ENCODE measurements around the gene GTF2F1. TPM values are rescaled to one million over a fixed set of nuclear protein-coding genes. Genes with fewer than 3 reads are reported as not detected.

The GTF2F1 gene
- total RNA-seq, 1 experiment from 2014 or later: 89.4 TPM

- peaks cover 5% of the 10 kb centered on the region; the same call in 1 of the 2 replicates for H3K36me3 ChIP-seq (ENCODE audit: low read depth, low read length)
- H3K4me2 ChIP-seq (ENCODE audit: low read length): no peak overlapping the region
- H3K9me2 ChIP-seq (replicated peaks; ENCODE audit: low read length): no peaks in the 10 kb centered on the region
- H3K9me3 ChIP-seq (ENCODE audit: low read length): no peaks in the 10 kb centered on the region
- peaks cover 19% of the 10 kb centered on the region for H4K20me1 ChIP-seq (ENCODE audit: low read length)
- TF ChIP-seq EZH2 (IDR thresholded peaks at IDR 0.05; ENCODE audit: low read length, unreplicated experiment) (no peak), EZH2phosphoT487 (IDR thresholded peaks at IDR 0.05; ENCODE audit: borderline replicate concordance, low read length) (no peak), CTCF (conservative IDR thresholded peaks at IDR 0.05; ENCODE audit: low read depth, low read length) (no peak)
- ChIA-PET CTCF (no interaction called here), POLR2A (ENCODE audit: unreplicated experiment) (no interaction called here)
- no TSS peak for BruUV-seq (replicated peaks)
- H3F3A ChIP-seq (ENCODE audit: low read length, unreplicated experiment): no peaks in the 10 kb centered on the region
- peaks cover 17% of the 10 kb centered on the region; the same call in 1 of the 2 replicates for H3K4me1 ChIP-seq (ENCODE audit: insufficient read depth, low read length)
- H3K27me3 ChIP-seq (ENCODE audit: low read length): no peaks in the 10 kb centered on the region
- ATAC-seq (no peak), DNase-seq (no peak)
- intact Hi-C loops (cut with micrococcal nuclease): loop anchor here (5.0 kb wide), 1 partner anchor 300 kb away; no protein-coding TSS in a partner anchor
- peaks cover 21% of the 10 kb centered on the region for H3K79me2 ChIP-seq (ENCODE audit: low read length)
- no peak overlapping the region for H3K4me3 ChIP-seq (ENCODE audit: low read length)
- no peak overlapping the region for H3K9ac ChIP-seq (ENCODE audit: low read length)
- no peak overlapping the region for H2AFZ ChIP-seq (ENCODE audit: low read length)
- no peak overlapping the region for H3K27ac ChIP-seq (ENCODE audit: low read length)
Observed at GRCh38 chr19:6427131-6427530, 34.2 kb upstream of the GTF2F1 start.

GRCh38 chr19:6425732-6426620, 33.0 kb upstream of the GTF2F1 start:
- intact Hi-C loops (cut with micrococcal nuclease): loop anchor here (1.0 to 5.0 kb wide), 3 partner anchors 34 to 299 kb away; partner anchors contain the start of gene ALKBH7
- Histone ChIP-seq H3K27ac (ENCODE audit: low read length) (no peak overlapping the region), H3K79me2 (ENCODE audit: low read length) (peaks cover 32% of the 10 kb centered on the region), H3K9ac (ENCODE audit: low read length) (peak overlapping the region; percentile 12; the same call in 1 of the 2 replicates), H4K20me1 (ENCODE audit: low read length) (peaks cover 31% of the 10 kb centered on the region), H3K27me3 (ENCODE audit: low read length) (no peaks in the 10 kb centered on the region), H3K4me3 (ENCODE audit: low read length) (no peak overlapping the region), H3K4me2 (ENCODE audit: low read length) (peak overlapping the region; percentile 4; the same call in 1 of the 2 replicates), H3K9me2 (replicated peaks; ENCODE audit: low read length) (no peaks in the 10 kb centered on the region), H3K36me3 (ENCODE audit: low read depth, low read length) (peaks cover 16% of the 10 kb centered on the region; the same call in 1 of the 2 replicates), H3K4me1 (ENCODE audit: insufficient read depth, low read length) (peaks cover 17% of the 10 kb centered on the region; the same call in 1 of the 2 replicates), H3K9me3 (ENCODE audit: low read length) (no peaks in the 10 kb centered on the region), H3F3A (ENCODE audit: low read length, unreplicated experiment) (no peaks in the 10 kb centered on the region), H2AFZ (ENCODE audit: low read length) (peak overlapping the region; percentile 78)
- TF ChIP-seq EZH2phosphoT487 (IDR thresholded peaks at IDR 0.05; ENCODE audit: borderline replicate concordance, low read length) (no peak), EZH2 (IDR thresholded peaks at IDR 0.05; ENCODE audit: low read length, unreplicated experiment) (no peak), CTCF (conservative IDR thresholded peaks at IDR 0.05; ENCODE audit: low read depth, low read length) (peak; percentile 41; the same call in 1 of the 2 replicates)
- BruUV-seq (replicated peaks): TSS peak; percentile 98
- no peak for ATAC-seq
- peak; percentile 19 for DNase-seq
- CTCF ChIA-PET: no interaction called here
- POLR2A ChIA-PET (ENCODE audit: unreplicated experiment): interaction anchor here (1.2 kb wide), 1 partner anchor 33 kb away, joined by 3 read pairs; the partner anchor contains the start of gene GTF2F1
